B cell (primary cell): ENCODE results near the gene SRC. TPM values are rescaled to one million over a fixed set of nuclear protein-coding genes. Genes with fewer than 3 reads are reported as not detected.

Source experiments
- ATAC-seq: fragments of 200-7000 bp; cut with Tn5 transposase; one replicate; pipeline ENCODE4 v1.10.0; 2021; ENCODE audit warnings: low read depth, mild to moderate bottlenecking, moderate number of reproducible peaks, moderate library complexity
- CTCF ChIA-PET: fragments of 350-600 bp; sonication (Branson Sonifier 250); formaldehyde crosslinking; loops from one replicate; lab custom pipeline; 2021; ENCODE audit warnings: antibody characterized with exemption, inconsistent platforms; lab: Charles Lee
- POLR2A ChIA-PET: fragments of 350-600 bp; sonication (Branson Sonifier 250); formaldehyde crosslinking; loops from one replicate; lab custom pipeline; 2021; ENCODE audit warnings: antibody characterized with exemption; lab: Charles Lee
- DNase-seq: peaks from one replicate; pipeline ENCODE4 v3.0.0; 2013
- H2AFZ ChIP-seq: 2 replicates; pipeline ENCODE4 v1.6.1; 2012; ENCODE audit warnings: mild to moderate bottlenecking, low read depth, low read length; ENCODE audit not compliant: insufficient read depth, poor library complexity, severe bottlenecking
- H3K27ac ChIP-seq, 2 donors: 1 replicate in 1 of 2; 2 replicates in 1 of 2; pipeline ENCODE4 v1.5.1; 2012 to 2013; ENCODE audit warnings: low read length in 2 of 2, mild to moderate bottlenecking in 2 of 2, moderate library complexity in 1 of 2
- H3K27me3 ChIP-seq, 4 experiments: fragments of 200-600 bp in 1 of 4; sonication (generic) in 1 of 4; replicated peaks in 1 of 4; 1 replicate in 2 of 4; 2 replicates in 2 of 4; pipeline versions ENCODE4 v1.6.1 to v1.7.0; 2013 to 2016; ENCODE audit warnings: low read length in 3 of 4, mild to moderate bottlenecking in 2 of 4, mixed read lengths in 1 of 4, moderate library complexity in 1 of 4; ENCODE audit not compliant: insufficient read depth in 4 of 4, control insufficient read depth in 3 of 4; ENCODE audit errors: control extremely low read depth in 1 of 4
- H3K36me3 ChIP-seq, 2 experiments: replicated peaks in 1 of 2; 1 replicate in 1 of 2; 2 replicates in 1 of 2; pipeline versions ENCODE4 v1.6.1 to v1.7.1; 2013; ENCODE audit warnings: low read length in 1 of 2; ENCODE audit not compliant: insufficient read depth in 2 of 2, control insufficient read depth in 1 of 2; ENCODE audit errors: control extremely low read depth in 1 of 2, extremely low read depth in 1 of 2
- H3K4me1 ChIP-seq, 2 donors: fragments of 200-600 bp in 1 of 2; sonication (generic) in 1 of 2; 1 replicate in 1 of 2; 2 replicates in 1 of 2; pipeline versions ENCODE4 v1.5.1 to v1.6.1; 2013 to 2017; ENCODE audit warnings: low read length in 2 of 2; ENCODE audit not compliant: control insufficient read depth in 2 of 2, insufficient read depth in 2 of 2
- H3K4me2 ChIP-seq: replicated peaks from 2 replicates; pipeline ENCODE3; 2012; ENCODE audit warnings: mild to moderate bottlenecking, low read depth, low read length; ENCODE audit not compliant: poor library complexity, severe bottlenecking
- H3K4me3 ChIP-seq, 5 experiments: fragments of 200-600 bp in 1 of 5; sonication (generic) in 1 of 5; 1 replicate in 3 of 5; 2 replicates in 2 of 5; pipeline versions ENCODE4 v1.5.1 to v1.7.0; 2011 to 2016; ENCODE audit warnings: low read length in 4 of 5, mild to moderate bottlenecking in 4 of 5, low read depth in 2 of 5, control low read depth in 1 of 5, moderate library complexity in 1 of 5; ENCODE audit not compliant: insufficient read depth in 1 of 5; ENCODE audit errors: control extremely low read depth in 1 of 5, extremely low read depth in 1 of 5
- H3K79me2 ChIP-seq: fragments of 200-600 bp; sonication (generic); one replicate; pipeline ENCODE4 v1.6.0; 2016; ENCODE audit warnings: low read length; ENCODE audit not compliant: control insufficient read depth, insufficient read depth
- H3K9ac ChIP-seq: fragments of 200-600 bp; sonication (generic); 2 replicates; pipeline ENCODE4 v1.6.1; 2017; ENCODE audit warnings: mild to moderate bottlenecking, low read length, moderate library complexity
- H3K9me3 ChIP-seq, 3 donors: one replicate each; pipeline versions ENCODE4 v1.6.1 to v1.7.1; 2013; ENCODE audit warnings: low read length in 2 of 3; ENCODE audit not compliant: control insufficient read depth in 2 of 3, insufficient read depth in 1 of 3; ENCODE audit errors: control extremely low read depth in 1 of 3
- H4K20me1 ChIP-seq: 2 replicates; pipeline ENCODE4 v1.6.0; 2012; ENCODE audit warnings: mild to moderate bottlenecking, low read length; ENCODE audit not compliant: insufficient read depth, control insufficient read depth, poor library complexity, severe bottlenecking
- H3K27ac Mint-ChIP-seq: one replicate; pipeline ENCODE4 v1.8.0; 2021; ENCODE audit warnings: mixed read lengths
- H3K27me3 Mint-ChIP-seq: one replicate; pipeline ENCODE4 v1.8.0; 2021; ENCODE audit warnings: mixed read lengths
- H3K4me1 Mint-ChIP-seq: one replicate; pipeline ENCODE4 v1.8.0; 2021; ENCODE audit warnings: mixed read lengths
- H3K4me3 Mint-ChIP-seq: one replicate; pipeline ENCODE4 v1.8.0; 2021; ENCODE audit warnings: mixed read lengths
- H3K9me3 Mint-ChIP-seq: one replicate; pipeline ENCODE4 v1.8.0; 2022; ENCODE audit warnings: mixed read lengths; ENCODE audit not compliant: insufficient read depth
- CTCF ChIP-seq: fragments of 200-600 bp; IDR thresholded peaks from one replicate; pipeline ENCODE4 v1.8.0; 2022; ENCODE audit warnings: antibody characterized with exemption, mild to moderate bottlenecking
- EZH2 ChIP-seq: IDR thresholded peaks from 2 replicates; pipeline ENCODE4 v1.6.1; 2012; ENCODE audit warnings: borderline replicate concordance, low read depth, mild to moderate bottlenecking, moderate library complexity, low read length; ENCODE audit not compliant: insufficient read depth, poor library complexity, severe bottlenecking
- WGBS: methylation state at CpG from one replicate; pipeline ENCODE4 v1.1.5; 2013; ENCODE audit warnings: missing lambda C conversion rate; ENCODE audit not compliant: insufficient coverage; 5-methylcytosine and 5-hydroxymethylcytosine counted together
- intact Hi-C: fragments of 100-400 bp; cut with micrococcal nuclease; formaldehyde crosslinking; loops from one replicate; pipeline ENCODE4 v1.10.0; 2022
- polyA plus RNA-seq: library from polyadenylated mRNA; depleted of rRNA; stranded (reverse); fragments of >200 nt; gene quantifications from 2 replicates; pipeline ENCODE4 v1.2.3, GENCODE V29; 2012
- total RNA-seq, 2 donors: library from RNA; stranded (reverse); fragments of 120-200 nt in 1 of 2; gene quantifications; 1 replicate in 1 of 2; 2 replicates in 1 of 2; pipeline versions ENCODE4 v1.2.3 to v1.2.4, GENCODE V29; 2013 to 2022

SRC gene
- total and polyA plus RNA-seq, 2 donors (not counting 1 experiment from before 2014, with no cell fraction given), result 6.5 to 16.8 TPM

GRCh38 chr20:37389844-37390275 is 43.9 kb downstream of the SRC start:
- no peaks in the 10 kb centered on the region for H3K9me3 ChIP-seq
- H3K4me2 ChIP-seq, result no peak overlapping the region
- Mint-ChIP-seq H3K27ac (no peak overlapping the region), H3K4me3 (no peak overlapping the region), H3K9me3 (no peaks in the 10 kb centered on the region), H3K27me3 (no peaks in the 10 kb centered on the region), H3K4me1 (peaks cover 3% of the 10 kb centered on the region)
- 87% methylated on average over 6 of the region's 6 CpGs for WGBS
- no peaks in the 10 kb centered on the region for H3K36me3 ChIP-seq
- H3K27ac ChIP-seq, result no peak overlapping the region
- CTCF ChIA-PET, result interaction anchor here (1.1 to 1.7 kb wide), 2 partner anchors 119 to 120 kb away, joined by 3 to 5 read pairs; no protein-coding TSS in a partner anchor
- no peak overlapping the region for H3K4me3 ChIP-seq
- H2AFZ ChIP-seq, result no peak overlapping the region
- TF ChIP-seq EZH2 (no peak), CTCF (no peak)
- peaks cover 3 to 4% of the 10 kb centered on the region in 2 donors for H3K4me1 ChIP-seq
- no peak overlapping the region for H3K9ac ChIP-seq
- H3K79me2 ChIP-seq, result no peaks in the 10 kb centered on the region
- no peaks in the 10 kb centered on the region for H3K27me3 ChIP-seq
- intact Hi-C loops, result no loop called here
- POLR2A ChIA-PET, result interaction anchor here (0.6 kb wide), 1 partner anchor 128 kb away, joined by 4 read pairs; no protein-coding TSS in a partner anchor
- no peak for ATAC-seq
- no peaks in the 10 kb centered on the region for H4K20me1 ChIP-seq
- DNase-seq, result no peak

- Histone ChIP-seq H3K36me3 (no peaks in the 10 kb centered on the region), H3K9me3 (no peaks in the 10 kb centered on the region), H3K4me3 (no peak overlapping the region), H3K27ac (no peak overlapping the region), H3K4me2 (no peak overlapping the region), H3K4me1 (no peaks in the 10 kb centered on the region), H4K20me1 (no peaks in the 10 kb centered on the region), H3K79me2 (no peaks in the 10 kb centered on the region), H3K9ac (no peak overlapping the region), H3K27me3 (no peaks in the 10 kb centered on the region), H2AFZ (no peak overlapping the region)
- ChIA-PET CTCF (interaction anchor here (1.1 to 1.7 kb wide), 2 partner anchors 18 to 121 kb away, joined by 3 to 5 read pairs; no protein-coding TSS in a partner anchor), POLR2A (interaction anchor here (0.6 kb wide), 1 partner anchor 127 kb away, joined by 4 read pairs; no protein-coding TSS in a partner anchor)
- no peak for ATAC-seq
- intact Hi-C loops, result no loop called here
- TF ChIP-seq CTCF (no peak), EZH2 (no peak)
- Mint-ChIP-seq H3K4me3 (no peak overlapping the region), H3K4me1 (no peaks in the 10 kb centered on the region), H3K9me3 (no peaks in the 10 kb centered on the region), H3K27me3 (no peaks in the 10 kb centered on the region), H3K27ac (no peak overlapping the region)
- DNase-seq, result no peak
- 96% methylated on average over 9 of the region's 9 CpGs for WGBS
Observed at GRCh38 chr20:37390503-37390890, 44.6 kb downstream of the SRC start.
